Measurements from ENCODE around the gene EDA2R. TPM values are rescaled to one million over a fixed set of nuclear protein-coding genes. Genes with fewer than 3 reads are reported as not detected.

EDA2R gene
- total RNA-seq, 1 experiment from 2014 or later = 11.9 TPM

GRCh38 chrX:66616944-66617343 lies 21.9 kb downstream of the EDA2R start:
- ATAC-seq (no peak), DNase-seq (ENCODE audit: low spot score) (no peak)
- Mint-ChIP-seq H3K4me1 (no peaks in the 10 kb centered on the region), H3K4me3 (no peak overlapping the region), H3K36me3 (peaks cover 8% of the 10 kb centered on the region), H3K9me3 (no peaks in the 10 kb centered on the region), H3K27me3 (ENCODE audit: low read depth) (no peaks in the 10 kb centered on the region), H3K27ac (no peak overlapping the region)
- CTCF ChIA-PET = interaction anchor here (0.5 kb wide), 1 partner anchor 583 kb away, joined by 3 read pairs; no protein-coding TSS in a partner anchor
- POLR2A ChIA-PET = no interaction called here
- TF ChIP-seq AR (CRISPR knock-in tag; IDR thresholded peaks at IDR 0.05) (no peak), ZNF416 (CRISPR knock-in tag; IDR thresholded peaks at IDR 0.05) (no peak), STAT6 (CRISPR knock-in tag; conservative IDR thresholded peaks at IDR 0.05; ENCODE audit: low read depth) (no peak), ZNF263 (CRISPR knock-in tag; IDR thresholded peaks at IDR 0.05; ENCODE audit: low read depth) (no peak), ZNF512 (CRISPR knock-in tag; IDR thresholded peaks at IDR 0.05; ENCODE audit: borderline replicate concordance) (no peak), AFF4 (CRISPR knock-in tag; IDR thresholded peaks at IDR 0.05; ENCODE audit: borderline replicate concordance) (no peak), NFATC4 (CRISPR knock-in tag; IDR thresholded peaks at IDR 0.05) (no peak), MYBL2 (CRISPR knock-in tag; IDR thresholded peaks at IDR 0.05) (no peak), TEAD1 (CRISPR knock-in tag; IDR thresholded peaks at IDR 0.05) (no peak), JUN (CRISPR knock-in tag; IDR thresholded peaks at IDR 0.05) (no peak), SMAD3 (CRISPR knock-in tag; IDR thresholded peaks at IDR 0.05; ENCODE audit: borderline replicate concordance) (no peak), ARID4B (CRISPR knock-in tag; IDR thresholded peaks at IDR 0.05; ENCODE audit: borderline replicate concordance) (no peak)
